Islet precursor cell (in vitro differentiated cells): ENCODE data around the gene RDH16.
A peak's percentile ranks its signal among the peaks of the same experiment; 100 is the strongest.
"Not testable (repeated sequence)": the region's sequence is repeated elsewhere in the genome, so short reads cannot be mapped to it uniquely, and the experiment has no call there.

Experiments
- DNase-seq: peaks from one replicate; pipeline ENCODE4 v3.0.0-alpha.2; 2018

RDH16 gene

DNA sequence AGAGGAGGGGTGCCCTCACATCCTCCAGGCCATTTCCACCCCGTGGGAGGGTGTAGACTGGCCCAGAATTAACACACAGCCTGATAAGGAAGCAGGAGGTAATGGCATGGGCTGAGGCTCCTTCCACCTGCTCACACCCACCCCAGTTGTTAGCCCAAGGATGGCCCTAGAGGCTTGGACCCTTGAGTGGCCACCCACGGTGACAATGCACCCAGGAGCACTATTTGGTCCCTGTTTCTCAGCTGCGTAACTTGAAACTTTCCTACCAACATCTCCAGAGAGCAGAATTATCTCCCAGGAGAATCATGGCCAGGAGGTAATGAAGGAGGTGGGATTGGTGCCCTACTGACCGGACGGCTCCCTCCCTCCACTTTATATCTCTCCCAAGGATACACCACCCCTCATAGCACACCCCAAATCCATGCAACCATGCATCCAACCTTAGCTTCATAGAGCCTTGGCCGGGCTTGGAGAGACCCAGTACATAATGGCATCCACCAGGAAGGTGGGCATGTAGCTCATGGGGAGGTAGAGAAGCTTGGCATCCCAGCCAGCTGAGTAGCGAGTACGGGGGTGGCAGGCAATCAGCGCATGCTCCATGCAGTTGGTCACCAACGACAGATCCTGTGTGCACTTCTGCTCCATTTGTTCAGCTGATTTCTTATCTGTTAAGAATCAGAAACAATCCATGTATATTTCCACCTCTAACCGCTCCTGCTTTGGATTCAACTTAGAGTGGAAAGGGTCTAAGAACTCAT, 5.6 kb downstream of the RDH16 start:
- DNase-seq = peak; percentile 44

GRCh38 chr12:56948881-56949280, 8.5 kb downstream of the RDH16 start:
- no peak for DNase-seq

DNA sequence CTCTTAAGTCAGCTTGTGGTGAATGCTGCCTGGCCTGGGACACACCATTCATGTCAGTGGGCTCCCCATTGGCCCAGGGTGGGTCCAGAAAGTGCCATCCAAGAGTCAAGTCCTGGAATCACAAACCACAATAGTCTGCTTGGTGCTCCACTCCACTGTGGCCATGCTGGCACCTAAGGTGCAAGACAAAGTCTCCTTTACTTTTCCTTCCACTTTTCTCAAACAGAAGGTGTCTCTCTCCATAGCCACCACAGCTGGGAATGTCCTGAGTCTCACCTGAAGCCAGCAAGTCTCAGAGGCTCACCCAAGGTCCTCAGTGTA, 9.0 kb downstream of the RDH16 start:
- DNase-seq = peak; percentile 45

GRCh38 chr12:56947633-56948456, 9.6 kb downstream of the RDH16 start:
- DNase-seq = peak; percentile 50

DNA sequence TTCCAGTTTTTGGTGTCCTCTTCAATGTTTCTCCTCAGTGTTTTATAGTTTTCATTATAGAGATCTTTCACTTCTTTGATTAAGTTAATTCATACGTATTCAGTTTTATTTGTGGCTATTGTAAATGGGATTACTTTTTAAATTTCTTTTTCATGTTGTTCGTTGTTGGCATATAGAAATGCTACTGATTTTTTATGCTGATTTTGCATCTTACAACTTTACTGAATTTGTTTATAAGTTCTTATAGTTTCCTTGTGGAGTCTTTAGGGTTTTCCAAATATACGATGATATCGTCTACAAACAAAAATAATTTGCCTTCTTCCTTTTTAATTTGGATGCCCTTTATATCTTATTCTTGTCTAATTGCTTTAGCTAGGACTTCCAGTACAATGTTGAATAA, 13.5 kb downstream of the RDH16 start:
- no peak for DNase-seq

GRCh38 chr12:56943374-56943773, 14.0 kb downstream of the RDH16 start:
- not testable (repeated sequence) for DNase-seq

DNA sequence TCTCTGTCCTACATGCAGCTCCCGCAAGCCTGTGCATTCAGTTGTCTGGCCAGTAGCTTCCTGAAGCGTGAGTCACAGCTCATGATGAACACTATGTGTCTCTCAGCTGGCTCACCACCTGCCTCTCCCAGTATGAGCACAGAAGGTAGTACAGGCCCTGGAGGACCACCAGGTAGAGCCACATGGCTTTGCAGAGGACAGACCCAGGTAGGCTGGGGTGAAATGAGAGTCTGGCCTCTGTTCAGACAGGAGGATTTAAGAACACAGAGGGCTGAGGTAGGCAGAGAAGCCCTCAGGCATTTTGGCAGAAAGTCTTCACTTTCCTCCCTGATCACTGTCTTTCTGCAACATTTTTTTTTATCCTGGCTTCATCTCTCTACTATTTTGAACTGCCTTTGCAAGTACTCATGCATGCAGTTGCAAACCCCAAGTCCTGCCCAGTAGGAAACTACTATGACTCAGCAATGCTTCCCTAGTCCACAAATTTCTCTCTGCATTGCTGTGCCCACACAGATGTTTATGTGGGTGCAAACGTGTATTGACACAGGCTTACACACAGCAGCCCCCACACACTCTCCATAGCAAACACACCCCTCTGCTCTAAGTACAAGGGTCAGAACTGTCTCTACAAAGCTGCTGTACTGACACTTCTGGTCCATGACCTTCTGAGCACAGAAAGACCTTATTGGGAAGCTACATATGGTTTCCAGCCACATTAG, 15.9 kb downstream of the RDH16 start:
- peak; percentile 94 for DNase-seq

- not testable (repeated sequence) for DNase-seq
These were observed 16.5 kb downstream of the RDH16 start for GRCh38 chr12:56940942-56941298.

DNA sequence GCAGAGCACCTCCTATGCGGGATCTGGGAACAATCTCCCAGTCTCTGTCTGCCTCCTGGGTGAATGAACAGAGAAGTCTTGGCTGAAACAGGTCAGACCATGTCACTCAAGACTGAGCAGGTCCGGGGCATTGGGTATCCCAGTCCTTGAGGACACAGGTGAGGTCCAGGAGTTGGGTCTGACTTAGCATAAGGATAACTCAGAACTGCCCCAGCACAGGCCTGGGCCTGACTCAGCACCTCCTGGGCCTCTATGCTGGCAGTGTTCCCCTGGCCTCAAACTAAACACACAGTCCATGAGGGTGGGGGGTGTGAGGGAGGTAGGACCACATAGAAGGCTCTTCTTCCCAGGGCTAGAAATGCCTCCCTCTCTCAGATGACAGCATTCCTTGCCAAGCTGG, 21.7 kb downstream of the RDH16 start:
- DNase-seq = peak; percentile 47

GRCh38 chr12:56935157-56935556, 22.3 kb downstream of the RDH16 start:
- peak; percentile 29 for DNase-seq

- DNase-seq = peak; percentile 51
These were observed 23.4 kb downstream of the RDH16 start, which contains the start of gene SDR9C7 for GRCh38 chr12:56933826-56934625. Gene SDR9C7, minus strand, starts transcription at chr12:56934408. Its CDS starts 147 bp downstream, at chr12:56934261.

GRCh38 chr12:56932867-56933266, 24.5 kb downstream of the RDH16 start:
- DNase-seq = peak; percentile 85

DNA sequence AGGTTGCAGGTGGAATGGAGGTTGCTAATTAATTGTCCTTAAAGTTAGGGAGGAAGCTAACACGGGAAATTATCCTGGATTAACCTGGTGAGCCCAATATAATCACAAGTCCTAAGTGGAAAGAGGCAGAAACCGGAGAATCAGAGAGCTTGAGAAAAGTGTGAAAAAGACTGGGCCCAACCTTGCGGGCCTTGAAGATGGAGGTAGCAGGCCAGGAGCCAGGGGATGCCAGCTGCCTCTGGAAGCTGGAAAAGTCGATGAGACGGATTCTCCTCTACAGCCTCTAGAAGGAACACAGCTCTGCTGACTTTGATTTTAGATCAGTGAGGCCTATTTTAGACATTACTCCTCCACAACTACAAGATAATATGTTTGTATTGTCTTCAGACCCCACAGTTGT, 25.3 kb downstream of the RDH16 start:
- DNase-seq = peak; percentile 32

- peak; percentile 59 for DNase-seq
These were observed 25.9 kb downstream of the RDH16 start for GRCh38 chr12:56931474-56931978.

GRCh38 chr12:56930241-56930640, 27.2 kb downstream of the RDH16 start:
- DNase-seq = peak; percentile 42

- DNase-seq = no peak
These were observed 27.6 kb downstream of the RDH16 start for GRCh38 chr12:56929780-56930179.

- peak; percentile 35 for DNase-seq
These were observed 29.1 kb downstream of the RDH16 start for GRCh38 chr12:56928262-56928661.

DNA sequence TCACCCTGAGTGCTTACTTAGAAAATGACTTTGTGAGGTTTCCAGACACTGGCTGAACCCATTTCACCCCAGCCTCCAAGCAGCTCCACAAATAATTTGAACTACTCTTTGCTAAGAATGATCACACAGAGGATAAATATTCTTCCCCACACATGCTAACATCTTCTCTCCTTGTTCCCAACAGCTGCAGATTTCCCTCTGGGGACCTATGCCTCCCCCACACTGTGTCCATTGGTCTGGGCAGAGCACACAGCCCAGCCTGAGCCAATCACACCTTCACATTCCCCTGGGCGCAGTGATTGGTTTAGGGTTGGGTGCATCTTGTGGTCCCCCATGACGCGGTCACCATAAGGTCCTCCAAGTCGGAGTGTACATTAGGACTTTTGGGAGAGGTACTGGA, 30.1 kb downstream of the RDH16 start:
- DNase-seq = peak; percentile 43

DNA sequence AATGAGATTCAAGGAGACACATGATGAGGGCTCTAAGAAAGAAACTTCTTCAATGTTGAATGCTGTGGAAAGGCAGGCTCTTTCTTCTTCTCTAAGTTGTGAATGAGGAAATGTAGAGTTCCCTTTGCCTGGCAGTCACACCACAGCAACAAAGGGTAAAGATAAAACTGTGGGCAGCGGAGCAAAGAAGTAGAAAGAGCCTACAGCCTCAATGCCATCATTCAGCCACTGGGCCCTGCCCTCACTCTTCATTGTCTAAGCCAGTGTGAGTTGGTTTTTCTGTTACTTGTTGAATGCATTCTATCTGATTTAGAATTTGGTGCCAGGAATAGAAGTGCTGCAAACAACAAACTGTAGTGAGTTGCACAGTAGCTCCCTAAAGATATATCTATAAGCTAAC, 35.4 kb downstream of the RDH16 start:
- DNase-seq = peak; percentile 25

DNA sequence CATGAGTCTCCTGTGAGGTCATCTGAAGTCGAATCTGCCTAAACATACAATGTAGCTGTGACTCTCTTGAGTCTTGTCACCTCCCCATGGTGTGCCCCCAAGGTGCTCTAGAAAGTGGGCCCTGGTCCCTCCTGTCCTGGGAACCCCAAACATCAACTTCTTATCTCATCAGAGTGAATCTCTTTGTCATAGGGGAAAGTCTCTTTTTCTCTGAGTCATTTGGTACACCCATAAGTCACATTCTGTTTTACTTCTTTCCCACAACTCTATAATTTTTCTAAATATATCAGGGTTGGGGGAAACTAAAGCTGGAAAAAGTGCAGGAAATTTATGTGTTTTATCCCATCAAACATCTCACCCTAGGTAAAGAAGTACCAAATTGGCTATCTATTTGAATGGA, 36.1 kb downstream of the RDH16 start:
- DNase-seq = no peak

GRCh38 chr12:56918139-56918538, 39.3 kb downstream of the RDH16 start:
- DNase-seq = not testable (repeated sequence)

- no peak for DNase-seq
These were observed 40.4 kb downstream of the RDH16 start for GRCh38 chr12:56916996-56917333.
